Parathyroid adenoma (tissue), 2 donors: Measurements from ENCODE around the gene SNX25.
"Not testable (repeated sequence)": the region's sequence is repeated elsewhere in the genome, so short reads cannot be mapped to it uniquely, and the experiment has no call there.

Source experiments
- H2AFZ ChIP-seq: fragments of 300-600 bp; sonication (generic); one replicate; pipeline ENCODE4 v1.7.0; 2017; ENCODE audit warnings: antibody characterized with exemption, mild to moderate bottlenecking
- H3K27ac ChIP-seq: fragments of 300-600 bp; sonication (generic); one replicate; pipeline ENCODE4 v1.7.0; 2017
- H3K27me3 ChIP-seq: fragments of 300-600 bp; sonication (generic); one replicate; pipeline ENCODE4 v1.7.0; 2017; ENCODE audit warnings: low read length; ENCODE audit not compliant: control insufficient read depth, insufficient read depth
- H3K36me3 ChIP-seq: fragments of 300-600 bp; sonication (generic); one replicate; pipeline ENCODE4 v1.7.0; 2017; ENCODE audit warnings: low read length; ENCODE audit not compliant: control insufficient read depth, insufficient read depth
- H3K4me1 ChIP-seq: fragments of 300-600 bp; sonication (generic); one replicate; pipeline ENCODE4 v1.7.0; 2017; ENCODE audit warnings: control low read depth
- H3K4me2 ChIP-seq: fragments of 300-600 bp; sonication (generic); one replicate; pipeline ENCODE4 v1.7.0; 2017; ENCODE audit warnings: low read length
- H3K4me3 ChIP-seq: fragments of 300-600 bp; sonication (generic); one replicate; pipeline ENCODE4 v1.7.0; 2017; ENCODE audit warnings: low read depth, low read length
- H3K79me2 ChIP-seq: fragments of 300-600 bp; sonication (generic); one replicate; pipeline ENCODE4 v1.7.0; 2017; ENCODE audit warnings: control low read depth
- H3K9ac ChIP-seq: fragments of 300-600 bp; sonication (generic); one replicate; pipeline ENCODE4 v1.7.0; 2017; ENCODE audit warnings: mild to moderate bottlenecking
- H3K9me3 ChIP-seq: fragments of 300-600 bp; sonication (generic); one replicate; pipeline ENCODE4 v1.7.0; 2017; ENCODE audit warnings: low read length; ENCODE audit not compliant: control insufficient read depth
- CTCF ChIP-seq: fragments of 300-600 bp; sonication (generic); IDR thresholded peaks from one replicate; pipeline ENCODE4 v1.7.0; 2017; ENCODE audit warnings: antibody characterized with exemption, mild to moderate bottlenecking
- donor health status: primary hyperparathyroidism.

The SNX25 gene

DNA sequence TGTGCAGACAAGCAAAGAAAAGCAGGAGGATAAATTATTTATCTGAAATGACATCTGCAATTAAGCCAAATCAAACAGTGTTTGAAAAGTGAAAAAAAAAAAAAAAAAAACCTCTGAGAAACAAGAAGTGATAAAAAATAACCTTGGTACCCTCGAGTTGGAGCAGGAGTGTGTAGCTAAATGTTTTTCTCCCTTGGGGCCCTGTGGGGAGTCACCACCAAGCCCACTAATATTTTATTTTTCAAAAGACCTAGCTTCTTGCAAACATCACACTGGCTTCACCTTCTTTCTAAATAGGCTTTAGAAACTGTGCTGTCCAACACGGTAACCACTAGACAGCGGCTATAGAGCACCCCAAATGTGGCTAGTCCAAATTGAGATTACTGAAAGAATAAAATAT is 47.7 kb downstream of the SNX25 start:
- no peaks in the 10 kb centered on the region for H3K27me3 ChIP-seq
- H3K36me3 ChIP-seq: no peaks in the 10 kb centered on the region
- no peaks in the 10 kb centered on the region for H3K79me2 ChIP-seq
- H3K27ac ChIP-seq: no peak overlapping the region
- no peak for TF ChIP-seq CTCF
- H3K4me2 ChIP-seq: no peak overlapping the region
- H3K4me3 ChIP-seq: no peak overlapping the region
- H3K4me1 ChIP-seq: no peaks in the 10 kb centered on the region
- no peak overlapping the region for H3K9ac ChIP-seq
- no peak overlapping the region for H2AFZ ChIP-seq
- no peaks in the 10 kb centered on the region for H3K9me3 ChIP-seq

DNA sequence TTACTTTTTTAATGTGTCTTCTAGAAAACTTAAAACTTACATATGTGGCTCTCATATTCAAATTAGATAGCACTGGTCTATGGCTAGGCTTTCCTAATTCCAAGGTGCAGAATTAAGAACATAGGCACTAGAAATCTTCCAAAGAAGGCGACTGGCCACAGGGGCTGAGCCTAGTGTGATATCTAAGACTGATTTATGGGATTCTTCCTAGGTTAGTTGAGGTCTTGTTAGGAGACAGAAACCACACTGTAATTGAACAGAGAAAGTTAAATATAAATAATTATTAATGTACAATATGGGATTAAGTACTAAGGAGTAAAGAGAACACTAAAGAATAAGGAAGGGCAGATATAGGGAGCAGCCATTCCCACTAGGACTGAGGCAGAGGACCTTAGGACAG is 48.3 kb downstream of the SNX25 start:
- Histone ChIP-seq H3K27ac (no peak overlapping the region), H3K27me3 (no peaks in the 10 kb centered on the region), H3K9me3 (no peaks in the 10 kb centered on the region), H2AFZ (no peak overlapping the region), H3K36me3 (no peaks in the 10 kb centered on the region), H3K4me3 (no peak overlapping the region), H3K9ac (no peak overlapping the region), H3K79me2 (no peaks in the 10 kb centered on the region), H3K4me1 (no peaks in the 10 kb centered on the region), H3K4me2 (no peak overlapping the region)
- no peak for TF ChIP-seq CTCF

DNA sequence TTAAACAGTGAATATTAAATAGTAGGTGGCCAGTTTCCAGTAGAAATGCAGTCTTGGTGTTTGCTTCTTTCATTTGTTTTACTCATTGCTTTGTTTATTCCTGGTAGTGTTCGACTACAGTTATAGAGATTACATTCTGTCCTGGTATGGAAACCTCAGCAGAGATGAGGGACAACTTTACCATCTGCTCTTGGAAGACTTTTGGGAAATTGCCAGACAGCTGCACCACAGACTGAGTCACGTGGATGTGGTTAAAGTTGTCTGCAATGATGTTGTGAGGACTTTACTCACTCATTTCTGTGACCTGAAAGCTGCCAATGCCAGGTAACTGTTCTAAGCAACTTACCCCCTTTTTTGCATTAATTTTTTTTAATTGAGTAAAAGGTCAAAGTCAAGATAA is 49.3 kb downstream of the SNX25 start:
- H3K4me2 ChIP-seq, H3K9ac ChIP-seq, H3K9me3 ChIP-seq, H3K36me3 ChIP-seq, H3K4me3 ChIP-seq, H3K27ac ChIP-seq, H2AFZ ChIP-seq, H3K27me3 ChIP-seq, H3K79me2 ChIP-seq, H3K4me1 ChIP-seq: not testable (repeated sequence)

- Histone ChIP-seq H3K4me1 (no peaks in the 10 kb centered on the region), H3K9me3 (no peaks in the 10 kb centered on the region), H3K9ac (no peak overlapping the region), H3K4me2 (no peak overlapping the region), H3K79me2 (no peaks in the 10 kb centered on the region), H2AFZ (no peak overlapping the region), H3K27ac (no peak overlapping the region), H3K27me3 (no peaks in the 10 kb centered on the region), H3K36me3 (no peaks in the 10 kb centered on the region), H3K4me3 (no peak overlapping the region)
- no peak for TF ChIP-seq CTCF
Measured at GRCh38 chr4:185259719-185260118, 50.3 kb downstream of the SNX25 start.

DNA sequence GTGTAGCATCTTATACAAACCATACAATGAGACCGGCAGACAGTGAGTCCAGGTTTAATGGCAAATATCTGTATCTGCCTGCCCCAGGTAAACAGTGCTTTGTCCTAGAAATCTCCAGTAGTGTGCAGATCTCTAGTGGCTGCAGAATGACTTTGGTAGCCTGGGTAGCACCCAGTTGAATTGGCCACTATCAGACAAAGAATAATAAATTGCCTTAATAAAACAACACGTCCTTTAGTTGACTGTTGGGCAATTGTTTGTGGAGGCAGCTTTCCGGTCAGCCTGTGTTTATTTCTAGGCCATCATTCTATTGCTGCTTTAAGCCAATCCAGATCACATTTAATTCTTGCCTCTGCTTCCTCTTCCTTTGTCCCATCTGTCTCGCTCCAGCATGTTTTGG is 52.5 kb downstream of the SNX25 start:
- Histone ChIP-seq H3K9ac (no peak overlapping the region), H3K9me3 (no peaks in the 10 kb centered on the region), H3K4me3 (no peak overlapping the region), H3K4me1 (no peaks in the 10 kb centered on the region), H3K27me3 (no peaks in the 10 kb centered on the region), H3K4me2 (no peak overlapping the region), H3K36me3 (no peaks in the 10 kb centered on the region), H3K27ac (no peak overlapping the region), H2AFZ (no peak overlapping the region), H3K79me2 (no peaks in the 10 kb centered on the region)
- no peak for TF ChIP-seq CTCF
